Measurements from ENCODE around the gene HAT1.

The HAT1 gene

DNA sequence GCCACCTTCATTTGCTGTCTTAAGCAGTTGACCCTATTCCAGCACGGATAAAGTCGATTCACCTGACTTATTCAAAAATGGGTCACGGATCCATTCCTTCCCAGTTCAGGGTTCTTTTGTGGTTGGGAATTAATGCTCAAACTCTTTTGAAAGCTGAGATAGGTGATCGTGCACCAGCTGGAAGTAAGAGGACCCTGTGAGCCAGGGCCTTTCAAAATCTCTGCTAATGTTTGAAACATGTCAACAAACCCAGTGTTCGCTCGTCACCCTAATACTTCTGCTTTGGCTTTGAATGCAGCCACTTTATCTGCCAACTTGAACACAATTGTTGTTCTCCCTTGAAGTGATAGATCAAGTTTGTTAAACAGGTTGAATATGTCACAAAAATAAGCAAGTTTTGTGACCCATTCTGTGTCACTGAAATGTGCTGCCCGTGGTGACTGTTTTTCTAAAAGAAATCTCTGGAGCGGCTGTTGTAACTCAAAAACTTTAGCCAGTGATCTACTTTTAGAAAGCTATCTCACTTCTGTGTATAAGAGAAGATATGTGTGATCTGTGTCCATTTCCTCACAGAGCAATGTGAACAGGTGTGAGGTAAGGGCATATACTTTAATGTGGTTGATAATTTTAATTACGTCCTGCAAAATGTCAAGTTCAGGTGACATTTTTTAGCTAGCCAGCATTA, 16.9 kb downstream of the HAT1 start:
- TF ChIP-seq CTCF (IDR thresholded peaks at IDR 0.05; ENCODE audit: extremely low read depth, insufficient read depth, missing control alignments): no peak
- in situ Hi-C loops (cut with MboI; ENCODE audit: low pct_unique_long_range_greater_than_20kb, low sequenced_read_pairs, unreplicated experiment): no loop called here
- no peak for DNase-seq (ENCODE audit: low spot score)

- no peak for TF ChIP-seq CTCF (IDR thresholded peaks at IDR 0.05; ENCODE audit: extremely low read depth, insufficient read depth, missing control alignments)
- in situ Hi-C loops (cut with MboI; ENCODE audit: low pct_unique_long_range_greater_than_20kb, low sequenced_read_pairs, unreplicated experiment): no loop called here
- no peak for DNase-seq (ENCODE audit: low spot score)
Measured at GRCh38 chr2:171939743-171940071, 17.4 kb downstream of the HAT1 start.

GRCh38 chr2:171941316-171941699, 19.0 kb downstream of the HAT1 start:
- in situ Hi-C loops (cut with MboI; ENCODE audit: low pct_unique_long_range_greater_than_20kb, low sequenced_read_pairs, unreplicated experiment): no loop called here
- no peak for DNase-seq (ENCODE audit: low spot score)
- no peak for TF ChIP-seq CTCF (IDR thresholded peaks at IDR 0.05; ENCODE audit: extremely low read depth, insufficient read depth, missing control alignments)

GRCh38 chr2:171943869-171944268, 21.6 kb downstream of the HAT1 start:
- TF ChIP-seq CTCF (IDR thresholded peaks at IDR 0.05; ENCODE audit: extremely low read depth, insufficient read depth, missing control alignments): no peak
- in situ Hi-C loops (cut with MboI; ENCODE audit: low pct_unique_long_range_greater_than_20kb, low sequenced_read_pairs, unreplicated experiment): no loop called here
- DNase-seq (ENCODE audit: low spot score): no peak

GRCh38 chr2:171952276-171952675, 30.0 kb downstream of the HAT1 start:
- no peak for DNase-seq (ENCODE audit: low spot score)
- in situ Hi-C loops (cut with MboI; ENCODE audit: low pct_unique_long_range_greater_than_20kb, low sequenced_read_pairs, unreplicated experiment): no loop called here
- no peak for TF ChIP-seq CTCF (IDR thresholded peaks at IDR 0.05; ENCODE audit: extremely low read depth, insufficient read depth, missing control alignments)

DNA sequence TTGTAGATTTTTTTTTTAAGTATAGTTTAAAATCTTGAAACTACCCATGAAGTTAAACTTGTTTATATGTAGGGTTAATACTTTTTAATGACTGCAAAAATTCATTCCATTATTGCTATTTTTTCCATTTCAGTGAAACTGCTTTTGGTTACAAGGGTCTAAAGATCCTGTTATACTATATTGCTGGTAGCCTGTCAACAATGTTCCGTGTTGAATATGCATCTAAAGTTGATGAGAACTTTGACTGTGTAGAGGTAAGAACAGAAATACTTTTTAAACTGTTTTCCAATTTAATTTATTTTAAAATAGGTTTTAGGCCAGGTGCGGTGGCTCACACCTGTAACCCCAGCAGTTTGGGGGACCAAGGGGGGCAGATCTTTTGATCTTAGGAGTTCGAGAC, 30.5 kb downstream of the HAT1 start:
- DNase-seq (ENCODE audit: low spot score): no peak
- in situ Hi-C loops (cut with MboI; ENCODE audit: low pct_unique_long_range_greater_than_20kb, low sequenced_read_pairs, unreplicated experiment): no loop called here
- no peak for TF ChIP-seq CTCF (IDR thresholded peaks at IDR 0.05; ENCODE audit: extremely low read depth, insufficient read depth, missing control alignments)

Measured in GM13977 (cell line).